Caco-2 (cell line): ENCODE results near the gene CHAC2. TPM values are rescaled to one million over a fixed set of nuclear protein-coding genes. Genes with fewer than 3 reads are reported as not detected.

Experiments used
- BruUV-seq: library from RNA; stranded (reverse); fragments of 400-500 nt; replicated peaks from 2 replicates; lab custom pipeline; 2021; lab: Mats Ljungman, UMichigan
- CTCF ChIA-PET: fragments of 300-600 bp; sonication (Branson Sonifier 250); formaldehyde crosslinking; loops from one replicate; lab custom pipeline; 2022; ENCODE audit warnings: antibody characterized with exemption; lab: Charles Lee
- POLR2A ChIA-PET: fragments of 300-600 bp; sonication (Branson Sonifier 250); formaldehyde crosslinking; loops from one replicate; lab custom pipeline; 2022; ENCODE audit warnings: antibody characterized with exemption; lab: Charles Lee
- DNase-seq, 2 experiments: peaks; one replicate each; pipeline versions ENCODE4 v3.0.0 to v3.0.0-alpha.2; 2020 to 2022
- H3K27me3 ChIP-seq: replicated peaks from 2 replicates; pipeline ENCODE4 v1.6.0; 2011; ENCODE audit warnings: low read length; ENCODE audit not compliant: control insufficient read depth, insufficient read depth
- H3K36me3 ChIP-seq: 2 replicates; pipeline ENCODE4 v1.5.1; 2011; ENCODE audit warnings: low read length; ENCODE audit not compliant: control insufficient read depth, insufficient read depth
- H3K4me1 ChIP-seq: fragments of 250-450 bp; sonication (Bioruptor Pico); 2 replicates; pipeline ENCODE4 v1.5.1; 2020; ENCODE audit warnings: mild to moderate bottlenecking
- H3K4me3 ChIP-seq: 2 replicates; pipeline ENCODE4 v1.5.1; 2011; ENCODE audit warnings: low read depth, mild to moderate bottlenecking, control low read depth, low read length
- H3K9me3 ChIP-seq: fragments of 250-450 bp; sonication (Bioruptor Pico); 2 replicates; pipeline ENCODE4 v1.5.1; 2020; ENCODE audit warnings: mild to moderate bottlenecking, moderate library complexity
- H3K27ac Mint-ChIP-seq: one replicate; pipeline ENCODE4 v1.8.0; 2022; ENCODE audit warnings: mixed read lengths; ENCODE audit not compliant: unreplicated experiment
- H3K27me3 Mint-ChIP-seq: one replicate; pipeline ENCODE4 v1.8.0; 2022; ENCODE audit warnings: mixed read lengths; ENCODE audit not compliant: insufficient read depth, unreplicated experiment
- H3K36me3 Mint-ChIP-seq: one replicate; pipeline ENCODE4 v1.8.0; 2022; ENCODE audit warnings: mild to moderate bottlenecking, mixed read lengths; ENCODE audit not compliant: insufficient read depth, unreplicated experiment
- H3K4me1 Mint-ChIP-seq: one replicate; pipeline ENCODE4 v1.8.0; 2022; ENCODE audit warnings: low read depth, mixed read lengths; ENCODE audit not compliant: unreplicated experiment
- H3K4me3 Mint-ChIP-seq: one replicate; pipeline ENCODE4 v1.8.0; 2022; ENCODE audit warnings: mild to moderate bottlenecking, moderate library complexity, mixed read lengths; ENCODE audit not compliant: unreplicated experiment
- H3K9me3 Mint-ChIP-seq: one replicate; pipeline ENCODE4 v1.8.0; 2022; ENCODE audit warnings: mixed read lengths; ENCODE audit not compliant: unreplicated experiment
- intact Hi-C: fragments of 100-400 bp; cut with micrococcal nuclease; formaldehyde crosslinking; loops from one replicate; pipeline ENCODE4 v1.10.0; 2022; ENCODE audit not compliant: unreplicated experiment
- total RNA-seq: library from RNA; stranded (reverse); gene quantifications from 2 replicates; pipeline ENCODE4 v1.2.3, GENCODE V29; 2022
- TF ChIP-seq, protein P1 (sequence below), 2 experiments: fragments of 200-600 bp in 1 of 2; IDR thresholded peaks; 1 replicate in 1 of 2; 2 replicates in 1 of 2; pipeline versions ENCODE4 v1.5.1 to v1.8.0; 2011 to 2022; ENCODE audit warnings: antibody characterized with exemption in 1 of 2, control low read depth in 1 of 2, inconsistent platforms in 1 of 2, low read depth in 1 of 2, low read length in 1 of 2, mild to moderate bottlenecking in 1 of 2, moderate library complexity in 1 of 2; ENCODE audit not compliant: insufficient read depth in 1 of 2, severe bottlenecking in 1 of 2, unreplicated experiment in 1 of 2

The CHAC2 gene
- total RNA-seq, 1 experiment from 2014 or later: 3.9 TPM

GRCh38 chr2:53752385-53752784 is 15.2 kb upstream of the CHAC2 start:
- Mint-ChIP-seq H3K9me3 (no peaks in the 10 kb centered on the region), H3K4me3 (no peak overlapping the region), H3K4me1 (no peaks in the 10 kb centered on the region), H3K36me3 (peaks cover 5% of the 10 kb centered on the region), H3K27ac (no peak overlapping the region), H3K27me3 (no peaks in the 10 kb centered on the region)
- ChIA-PET CTCF (no interaction called here), POLR2A (no interaction called here)
- Histone ChIP-seq H3K36me3 (no peaks in the 10 kb centered on the region), H3K9me3 (no peaks in the 10 kb centered on the region), H3K4me3 (no peak overlapping the region), H3K27me3 (no peaks in the 10 kb centered on the region), H3K4me1 (no peaks in the 10 kb centered on the region)
- TF ChIP-seq, protein P1, sequence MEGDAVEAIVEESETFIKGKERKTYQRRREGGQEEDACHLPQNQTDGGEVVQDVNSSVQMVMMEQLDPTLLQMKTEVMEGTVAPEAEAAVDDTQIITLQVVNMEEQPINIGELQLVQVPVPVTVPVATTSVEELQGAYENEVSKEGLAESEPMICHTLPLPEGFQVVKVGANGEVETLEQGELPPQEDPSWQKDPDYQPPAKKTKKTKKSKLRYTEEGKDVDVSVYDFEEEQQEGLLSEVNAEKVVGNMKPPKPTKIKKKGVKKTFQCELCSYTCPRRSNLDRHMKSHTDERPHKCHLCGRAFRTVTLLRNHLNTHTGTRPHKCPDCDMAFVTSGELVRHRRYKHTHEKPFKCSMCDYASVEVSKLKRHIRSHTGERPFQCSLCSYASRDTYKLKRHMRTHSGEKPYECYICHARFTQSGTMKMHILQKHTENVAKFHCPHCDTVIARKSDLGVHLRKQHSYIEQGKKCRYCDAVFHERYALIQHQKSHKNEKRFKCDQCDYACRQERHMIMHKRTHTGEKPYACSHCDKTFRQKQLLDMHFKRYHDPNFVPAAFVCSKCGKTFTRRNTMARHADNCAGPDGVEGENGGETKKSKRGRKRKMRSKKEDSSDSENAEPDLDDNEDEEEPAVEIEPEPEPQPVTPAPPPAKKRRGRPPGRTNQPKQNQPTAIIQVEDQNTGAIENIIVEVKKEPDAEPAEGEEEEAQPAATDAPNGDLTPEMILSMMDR (IDR thresholded peaks at IDR 0.05; ENCODE audit: insufficient read depth in 1 of 2, low read depth in 1 of 2, low read length in 1 of 2, severe bottlenecking in 1 of 2, unreplicated experiment in 1 of 2): no peak
- intact Hi-C loops: no loop called here
- DNase-seq: no peak
- BruUV-seq: no TSS peak

GRCh38 chr2:53753041-53753440 is 14.6 kb upstream of the CHAC2 start:
- intact Hi-C loops: no loop called here
- no peaks in the 10 kb centered on the region for H3K27me3 ChIP-seq
- BruUV-seq: no TSS peak

GRCh38 chr2:53755121-53755520 is 12.5 kb upstream of the CHAC2 start:
- Mint-ChIP-seq H3K27me3 (no peaks in the 10 kb centered on the region), H3K27ac (no peak overlapping the region), H3K4me1 (no peaks in the 10 kb centered on the region), H3K36me3 (peaks cover 5% of the 10 kb centered on the region), H3K9me3 (no peaks in the 10 kb centered on the region), H3K4me3 (no peak overlapping the region)
- TF ChIP-seq, protein P1 (IDR thresholded peaks at IDR 0.05; ENCODE audit: insufficient read depth in 1 of 2, low read depth in 1 of 2, low read length in 1 of 2, severe bottlenecking in 1 of 2, unreplicated experiment in 1 of 2): no peak
- ChIA-PET POLR2A (no interaction called here), CTCF (no interaction called here)
- intact Hi-C loops: no loop called here
- no peak for DNase-seq
- Histone ChIP-seq H3K4me3 (no peak overlapping the region), H3K27me3 (no peaks in the 10 kb centered on the region), H3K36me3 (no peaks in the 10 kb centered on the region), H3K9me3 (no peaks in the 10 kb centered on the region), H3K4me1 (no peaks in the 10 kb centered on the region)
- BruUV-seq: no TSS peak

More at GRCh38 chr2:53753041-53753440, 14.6 kb upstream of the CHAC2 start:
- no peaks in the 10 kb centered on the region for H3K4me1 ChIP-seq
- no peak for DNase-seq
- no peaks in the 10 kb centered on the region for H3K36me3 ChIP-seq
- Mint-ChIP-seq H3K27me3 (no peaks in the 10 kb centered on the region), H3K27ac (no peak overlapping the region), H3K4me3 (no peak overlapping the region), H3K4me1 (no peaks in the 10 kb centered on the region), H3K36me3 (peaks cover 5% of the 10 kb centered on the region), H3K9me3 (no peaks in the 10 kb centered on the region)
- TF ChIP-seq, protein P1 (IDR thresholded peaks at IDR 0.05; ENCODE audit: insufficient read depth in 1 of 2, low read depth in 1 of 2, low read length in 1 of 2, severe bottlenecking in 1 of 2, unreplicated experiment in 1 of 2): no peak
- H3K4me3 ChIP-seq: no peak overlapping the region
- POLR2A ChIA-PET: no interaction called here
- CTCF ChIA-PET: no interaction called here
- H3K9me3 ChIP-seq: no peaks in the 10 kb centered on the region
